ENCODE measurements around the gene GRM5.
"Not testable (repeated sequence)": the region's sequence is repeated elsewhere in the genome, so short reads cannot be mapped to it uniquely, and the experiment has no call there.

GRM5 gene

GRCh38 chr11:89065651-89066201 lies at the start of gene GRM5:
Gene GRM5, minus strand, starts transcription at chr11:89065982. Its CDS starts 18,110 bp downstream, at chr11:89047872.
- not testable (repeated sequence) for DNase-seq

- DNase-seq = not testable (repeated sequence)
These were observed 32.2 kb upstream of the GRM5 start for GRCh38 chr11:89097956-89098355.

- DNase-seq = not testable (repeated sequence)
These were observed 28.0 kb upstream of the GRM5 start for GRCh38 chr11:89093806-89094205.

- DNase-seq = not testable (repeated sequence)
These were observed 19.2 kb upstream of the GRM5 start for GRCh38 chr11:89084951-89085350.

GRCh38 chr11:89070911-89071310 lies 5.1 kb upstream of the GRM5 start:
- DNase-seq = not testable (repeated sequence)

- no peak for DNase-seq
These were observed 1.5 kb upstream of the GRM5 start for GRCh38 chr11:89067264-89067663.

GRCh38 chr11:89065066-89065465 lies 716 bp downstream of the GRM5 start:
- DNase-seq = no peak

GRCh38 chr11:89063481-89063951 lies 2.3 kb downstream of the GRM5 start:
- DNase-seq = not testable (repeated sequence)

- DNase-seq = not testable (repeated sequence)
These were observed 2.9 kb downstream of the GRM5 start for GRCh38 chr11:89062771-89063298.

GRCh38 chr11:89061839-89062238 lies 3.9 kb downstream of the GRM5 start:
- not testable (repeated sequence) for DNase-seq

GRCh38 chr11:89057406-89057805 lies 8.4 kb downstream of the GRM5 start:
- not testable (repeated sequence) for DNase-seq

GRCh38 chr11:89052220-89052619 lies 13.6 kb downstream of the GRM5 start:
- DNase-seq = no peak

- DNase-seq = not testable (repeated sequence)
These were observed 18.6 kb downstream of the GRM5 start for GRCh38 chr11:89047159-89047558.

- not testable (repeated sequence) for DNase-seq
These were observed 21.8 kb downstream of the GRM5 start for GRCh38 chr11:89043861-89044588.

GRCh38 chr11:89029671-89030070 lies 36.1 kb downstream of the GRM5 start:
- not testable (repeated sequence) for DNase-seq

GRCh38 chr11:89021339-89021738 lies 44.4 kb downstream of the GRM5 start:
- no peak for DNase-seq

GRCh38 chr11:89019827-89020547 lies 45.8 kb downstream of the GRM5 start:
- DNase-seq = not testable (repeated sequence)

- DNase-seq = no peak
These were observed 49.6 kb downstream of the GRM5 start for GRCh38 chr11:89016214-89016613.

GRCh38 chr11:89015614-89016013 lies 50.2 kb downstream of the GRM5 start:
- no peak for DNase-seq

- DNase-seq = not testable (repeated sequence)
These were observed 64.9 kb downstream of the GRM5 start for GRCh38 chr11:89000852-89001251.

GRCh38 chr11:88979641-88980040 lies 86.1 kb downstream of the GRM5 start:
- DNase-seq = no peak

GRCh38 chr11:88978992-88979391 lies 86.8 kb downstream of the GRM5 start:
- not testable (repeated sequence) for DNase-seq

GRCh38 chr11:88975441-88975840 lies 90.3 kb downstream of the GRM5 start:
- DNase-seq = not testable (repeated sequence)

Data from activated naive CD4-positive, alpha-beta T cell treated with anti-CD3 and anti-CD28 coated beads, Interleukin-2, amount 50 U/mL, for 16 hours (primary cell).